Cardiac muscle cell (in vitro differentiated cells and primary cell): ENCODE measurements around the gene SLFNL1. TPM values are rescaled to one million over a fixed set of nuclear protein-coding genes. Genes with fewer than 3 reads are reported as not detected.

Source experiments
- DNase-seq, 2 donors: peaks; one replicate each; pipeline versions ENCODE4 v3.0.0 to v3.0.0-alpha.2; 2010 to 2017; ENCODE audit warnings: low read depth in 1 of 2, low spot score in 1 of 2
- H3K27ac ChIP-seq: fragments of 200-600 bp; sonication (generic); 2 replicates; pipeline ENCODE4 v1.5.1; 2016
- H3K27me3 ChIP-seq: fragments of 200-600 bp; sonication (generic); 2 replicates; pipeline ENCODE4 v1.6.0; 2016; ENCODE audit warnings: control low read depth
- H3K36me3 ChIP-seq: fragments of 200-600 bp; sonication (generic); 2 replicates; pipeline ENCODE4 v1.5.1; 2016; ENCODE audit warnings: control low read depth
- H3K4me1 ChIP-seq: fragments of 200-600 bp; sonication (generic); 2 replicates; pipeline ENCODE4 v1.8.1; 2017; ENCODE audit warnings: low read depth, mild to moderate bottlenecking, mixed run types
- H3K4me3 ChIP-seq: fragments of 200-600 bp; sonication (generic); 2 replicates; pipeline ENCODE4 v1.5.1; 2016; ENCODE audit warnings: mild to moderate bottlenecking
- H3K9me3 ChIP-seq: fragments of 200-600 bp; sonication (generic); 2 replicates; pipeline ENCODE4 v1.5.1; 2017; ENCODE audit warnings: low read depth, mild to moderate bottlenecking, control low read depth
- polyA plus RNA-seq: library from polyadenylated mRNA; unstranded; fragments of >200 nt; fragmentation: Nextera tagmentation; extraction: Ambion mirVana; gene quantifications from 2 replicates; pipeline ENCODE4 v1.2.1, GENCODE V29; 2016
- total RNA-seq: library from RNA; depleted of rRNA; stranded (reverse); fragments of >200 nt; gene quantifications from 2 replicates; pipeline ENCODE4 v1.2.3, GENCODE V29; 2016
- TF ChIP-seq, protein P1 (sequence below): IDR thresholded peaks from 2 replicates; pipeline ENCODE4 v1.5.1; 2012; ENCODE audit warnings: low read depth, mild to moderate bottlenecking, low read length

Gene SLFNL1
- total and polyA plus RNA-seq, 2 experiments from 2014 or later, result 0.73 to 3.0 TPM

DNA sequence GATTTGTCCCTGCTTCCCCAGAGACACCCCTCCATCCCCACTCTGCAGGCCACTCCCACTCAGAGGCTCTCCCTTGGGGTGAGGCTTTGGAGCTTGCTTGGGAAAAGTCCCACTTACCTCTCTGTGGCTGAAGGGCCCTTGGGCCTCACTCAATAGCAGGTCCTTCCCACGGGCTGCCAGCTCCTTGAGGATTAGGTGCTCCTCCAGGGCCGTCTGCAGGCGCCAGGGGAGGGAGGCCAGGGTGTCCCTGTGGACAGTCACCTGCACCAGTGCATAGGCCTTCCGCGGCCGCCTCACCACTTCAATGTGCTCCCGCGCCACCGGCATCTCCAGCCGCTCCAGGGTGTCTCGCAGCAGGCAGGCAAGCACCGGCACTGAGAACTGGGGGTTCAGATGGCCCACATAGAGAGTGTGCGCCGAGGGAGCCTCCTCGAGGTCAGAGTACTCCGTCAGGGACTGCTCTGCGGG is 1.4 kb downstream of the SLFNL1 start:
- Histone ChIP-seq H3K4me3 (no peak overlapping the region), H3K27ac (no peak overlapping the region), H3K27me3 (no peaks in the 10 kb centered on the region), H3K9me3 (no peaks in the 10 kb centered on the region), H3K36me3 (peaks cover 11% of the 10 kb centered on the region), H3K4me1 (no peaks in the 10 kb centered on the region)
- DNase-seq, result no peak
- TF ChIP-seq, protein P1, sequence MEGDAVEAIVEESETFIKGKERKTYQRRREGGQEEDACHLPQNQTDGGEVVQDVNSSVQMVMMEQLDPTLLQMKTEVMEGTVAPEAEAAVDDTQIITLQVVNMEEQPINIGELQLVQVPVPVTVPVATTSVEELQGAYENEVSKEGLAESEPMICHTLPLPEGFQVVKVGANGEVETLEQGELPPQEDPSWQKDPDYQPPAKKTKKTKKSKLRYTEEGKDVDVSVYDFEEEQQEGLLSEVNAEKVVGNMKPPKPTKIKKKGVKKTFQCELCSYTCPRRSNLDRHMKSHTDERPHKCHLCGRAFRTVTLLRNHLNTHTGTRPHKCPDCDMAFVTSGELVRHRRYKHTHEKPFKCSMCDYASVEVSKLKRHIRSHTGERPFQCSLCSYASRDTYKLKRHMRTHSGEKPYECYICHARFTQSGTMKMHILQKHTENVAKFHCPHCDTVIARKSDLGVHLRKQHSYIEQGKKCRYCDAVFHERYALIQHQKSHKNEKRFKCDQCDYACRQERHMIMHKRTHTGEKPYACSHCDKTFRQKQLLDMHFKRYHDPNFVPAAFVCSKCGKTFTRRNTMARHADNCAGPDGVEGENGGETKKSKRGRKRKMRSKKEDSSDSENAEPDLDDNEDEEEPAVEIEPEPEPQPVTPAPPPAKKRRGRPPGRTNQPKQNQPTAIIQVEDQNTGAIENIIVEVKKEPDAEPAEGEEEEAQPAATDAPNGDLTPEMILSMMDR, result no peak

- Histone ChIP-seq H3K9me3 (no peaks in the 10 kb centered on the region), H3K27me3 (no peaks in the 10 kb centered on the region), H3K27ac (no peak overlapping the region), H3K4me1 (no peaks in the 10 kb centered on the region), H3K36me3 (peaks cover 11% of the 10 kb centered on the region), H3K4me3 (no peak overlapping the region)
- DNase-seq, result no peak
- TF ChIP-seq, protein P1, result no peak
Measured at GRCh38 chr1:41019353-41019745, 2.2 kb downstream of the SLFNL1 start.

- Histone ChIP-seq H3K36me3 (peaks cover 11% of the 10 kb centered on the region), H3K4me3 (no peak overlapping the region), H3K27ac (no peak overlapping the region), H3K4me1 (no peaks in the 10 kb centered on the region), H3K27me3 (no peaks in the 10 kb centered on the region), H3K9me3 (no peaks in the 10 kb centered on the region)
- TF ChIP-seq, protein P1, result no peak
- DNase-seq, result no peak
Measured at GRCh38 chr1:41018018-41018410, 3.5 kb downstream of the SLFNL1 start.

GRCh38 chr1:41017141-41018017 is 4.1 kb downstream of the SLFNL1 start:
- Histone ChIP-seq H3K4me1 (no peaks in the 10 kb centered on the region), H3K27ac (no peak overlapping the region), H3K4me3 (no peak overlapping the region), H3K36me3 (peaks cover 7% of the 10 kb centered on the region), H3K27me3 (no peaks in the 10 kb centered on the region), H3K9me3 (no peaks in the 10 kb centered on the region)
- TF ChIP-seq, protein P1, result no peak
- no peak for DNase-seq

- H3K27ac ChIP-seq, result no peak overlapping the region
- no peak for DNase-seq
- H3K4me1 ChIP-seq, result no peaks in the 10 kb centered on the region
- TF ChIP-seq, protein P1, result no peak
- no peaks in the 10 kb centered on the region for H3K27me3 ChIP-seq
- H3K4me3 ChIP-seq, result no peak overlapping the region
- peaks cover 13% of the 10 kb centered on the region for H3K36me3 ChIP-seq
- no peaks in the 10 kb centered on the region for H3K9me3 ChIP-seq
Measured at GRCh38 chr1:41015897-41016470, 5.5 kb downstream of the SLFNL1 start.
